ENCODE measurements around the gene EIF4E.
A peak's percentile ranks its signal among the peaks of the same experiment; 100 is the strongest.
"Not testable (repeated sequence)": the region's sequence is repeated elsewhere in the genome, so short reads cannot be mapped to it uniquely, and the experiment has no call there.

Gene EIF4E

GRCh38 chr4:98932539-98932938 lies 3.6 kb upstream of the EIF4E start:
- no peak overlapping the region for H3K27ac ChIP-seq (ENCODE audit: insufficient read depth in 1 of 2, low read depth in 1 of 2, low read length in 2 of 2, poor library complexity in 1 of 2, severe bottlenecking in 2 of 2)
- no peak for DNase-seq
- no peaks in the 10 kb centered on the region for H3K36me3 ChIP-seq (ENCODE audit: control insufficient read depth in 4 of 4, insufficient read depth in 4 of 4, low read length in 3 of 4)

GRCh38 chr4:98930311-98930865 lies 1.5 kb upstream of the EIF4E start:
- Histone ChIP-seq H3K36me3 (ENCODE audit: control insufficient read depth in 4 of 4, insufficient read depth in 4 of 4, low read length in 3 of 4) (peaks cover 0 to 6% (median 3%) of the 10 kb centered on the region in 4 experiments), H3K27ac (ENCODE audit: insufficient read depth in 1 of 2, low read depth in 1 of 2, low read length in 2 of 2, poor library complexity in 1 of 2, severe bottlenecking in 2 of 2) (peak overlapping the region; percentile 90 to 95), H3K9me3 (ENCODE audit: control extremely low read depth in 1 of 5, control insufficient read depth in 4 of 5, insufficient read depth in 2 of 5, low read depth in 1 of 5, low read length in 4 of 5) (no peaks in the 10 kb centered on the region), H3K4me3 (ENCODE audit: control insufficient read depth in 1 of 7, extremely low read depth in 1 of 7, insufficient read depth in 4 of 7, low read depth in 2 of 7, low read length in 6 of 7) (peak overlapping the region in 6 of 7 experiments; percentile 72 to 100 (median 97)), H3K4me1 (ENCODE audit: control extremely low read depth in 1 of 4, control insufficient read depth in 4 of 4, insufficient read depth in 4 of 4, low read length in 3 of 4) (peaks cover 11 to 38% (median 24%) of the 10 kb centered on the region in 4 experiments), H3K27me3 (replicated peaks in 2 of 5; ENCODE audit: control insufficient read depth in 4 of 5, insufficient read depth in 5 of 5, low read length in 4 of 5) (no peaks in the 10 kb centered on the region)
- DNase-seq = no peak
- POLR2A ChIA-PET = interaction anchor here (0.7 kb wide), 1 partner anchor 199 kb away, joined by 4 read pairs; no protein-coding TSS in a partner anchor
- WGBS (ENCODE audit: insufficient coverage) = 100% methylated on average over 1 of the region's 2 CpGs
- CTCF ChIA-PET = interaction anchor here (2.1 kb wide), 1 partner anchor 126 kb away, joined by 6 read pairs; no protein-coding TSS in a partner anchor

More at GRCh38 chr4:98932539-98932938, 3.6 kb upstream of the EIF4E start:
- Histone ChIP-seq H3K27me3 (replicated peaks in 2 of 5; ENCODE audit: control insufficient read depth in 4 of 5, insufficient read depth in 5 of 5, low read length in 4 of 5) (no peaks in the 10 kb centered on the region), H3K4me3 (ENCODE audit: control insufficient read depth in 1 of 7, extremely low read depth in 1 of 7, insufficient read depth in 4 of 7, low read depth in 2 of 7, low read length in 6 of 7) (no peak overlapping the region), H3K9me3 (ENCODE audit: control extremely low read depth in 1 of 5, control insufficient read depth in 4 of 5, insufficient read depth in 2 of 5, low read depth in 1 of 5, low read length in 4 of 5) (no peaks in the 10 kb centered on the region), H3K4me1 (ENCODE audit: control extremely low read depth in 1 of 4, control insufficient read depth in 4 of 4, insufficient read depth in 4 of 4, low read length in 3 of 4) (peaks cover 10 to 28% (median 16%) of the 10 kb centered on the region in 4 experiments)
- ChIA-PET CTCF (no interaction called here), POLR2A (no interaction called here)
- WGBS (ENCODE audit: insufficient coverage) = 0% methylated on average over 1 of the region's 3 CpGs

- Histone ChIP-seq H3K36me3 (ENCODE audit: control insufficient read depth in 4 of 4, insufficient read depth in 4 of 4, low read length in 3 of 4) (peaks cover 0 to 8% (median 3%) of the 10 kb centered on the region in 4 experiments), H3K9me3 (ENCODE audit: control extremely low read depth in 1 of 5, control insufficient read depth in 4 of 5, insufficient read depth in 2 of 5, low read depth in 1 of 5, low read length in 4 of 5) (no peaks in the 10 kb centered on the region), H3K4me1 (ENCODE audit: control extremely low read depth in 1 of 4, control insufficient read depth in 4 of 4, insufficient read depth in 4 of 4, low read length in 3 of 4) (peaks cover 11 to 38% (median 24%) of the 10 kb centered on the region in 4 experiments), H3K27ac (ENCODE audit: insufficient read depth in 1 of 2, low read depth in 1 of 2, low read length in 2 of 2, poor library complexity in 1 of 2, severe bottlenecking in 2 of 2) (peak overlapping the region; percentile 90 to 95), H3K4me3 (ENCODE audit: control insufficient read depth in 1 of 7, extremely low read depth in 1 of 7, insufficient read depth in 4 of 7, low read depth in 2 of 7, low read length in 6 of 7) (peak overlapping the region; percentile 72 to 100 (median 95)), H3K27me3 (replicated peaks in 2 of 5; ENCODE audit: control insufficient read depth in 4 of 5, insufficient read depth in 5 of 5, low read length in 4 of 5) (no peaks in the 10 kb centered on the region)
- POLR2A ChIA-PET = interaction anchor here (0.7 to 1.7 kb wide), 3 partner anchors 66 to 669 kb away, joined by 3 to 8 read pairs (median 4); partner anchors contain the start of genes METAP1 and RAP1GDS1
- DNase-seq = peak; percentile 74 to 92 (median 87)
- WGBS (ENCODE audit: insufficient coverage) = 5% methylated on average over 33 of the region's 44 CpGs
- CTCF ChIA-PET = interaction anchor here (1.2 to 2.4 kb wide), 6 partner anchors 8 to 786 kb away, joined by 4 to 19 read pairs (median 4); partner anchors contain the start of gene STPG2
These were observed 671 bp upstream of the EIF4E start for GRCh38 chr4:98929341-98930267.

- 0% methylated on average over 25 of the region's 26 CpGs for WGBS (ENCODE audit: insufficient coverage)
- Histone ChIP-seq H3K36me3 (ENCODE audit: control insufficient read depth in 4 of 4, insufficient read depth in 4 of 4, low read length in 3 of 4) (peaks cover 0 to 8% (median 3%) of the 10 kb centered on the region in 4 experiments), H3K9me3 (ENCODE audit: control extremely low read depth in 1 of 5, control insufficient read depth in 4 of 5, insufficient read depth in 2 of 5, low read depth in 1 of 5, low read length in 4 of 5) (no peaks in the 10 kb centered on the region), H3K27me3 (replicated peaks in 2 of 5; ENCODE audit: control insufficient read depth in 4 of 5, insufficient read depth in 5 of 5, low read length in 4 of 5) (no peaks in the 10 kb centered on the region), H3K4me3 (ENCODE audit: control insufficient read depth in 1 of 7, extremely low read depth in 1 of 7, insufficient read depth in 4 of 7, low read depth in 2 of 7, low read length in 6 of 7) (peak overlapping the region; percentile 72 to 100 (median 95)), H3K27ac (ENCODE audit: insufficient read depth in 1 of 2, low read depth in 1 of 2, low read length in 2 of 2, poor library complexity in 1 of 2, severe bottlenecking in 2 of 2) (peak overlapping the region; percentile 90 to 95), H3K4me1 (ENCODE audit: control extremely low read depth in 1 of 4, control insufficient read depth in 4 of 4, insufficient read depth in 4 of 4, low read length in 3 of 4) (peaks cover 11 to 38% (median 24%) of the 10 kb centered on the region in 4 experiments)
- peak; percentile 86 to 95 (median 94) for DNase-seq
- ChIA-PET POLR2A (interaction anchor here (1.7 kb wide), 1 partner anchor 68 kb away, joined by 8 read pairs; the partner anchor contains the start of gene METAP1), CTCF (interaction anchor here (0.7 to 2.4 kb wide), 8 partner anchors 10 to 282 kb away, joined by 3 to 19 read pairs (median 4); no protein-coding TSS in a partner anchor)
These were observed 815 bp downstream of the EIF4E start for GRCh38 chr4:98928131-98928504.

GRCh38 chr4:98926257-98926656 lies 2.7 kb downstream of the EIF4E start:
- Histone ChIP-seq H3K36me3 (ENCODE audit: control insufficient read depth in 4 of 4, insufficient read depth in 4 of 4, low read length in 3 of 4) (peaks cover 3 to 16% (median 7%) of the 10 kb centered on the region in 4 experiments), H3K4me1 (ENCODE audit: control extremely low read depth in 1 of 4, control insufficient read depth in 4 of 4, insufficient read depth in 4 of 4, low read length in 3 of 4) (peaks cover 11 to 29% (median 23%) of the 10 kb centered on the region in 4 experiments)
- H3K27ac ChIP-seq (ENCODE audit: insufficient read depth in 1 of 2, low read depth in 1 of 2, low read length in 2 of 2, poor library complexity in 1 of 2, severe bottlenecking in 2 of 2); H3K9me3 ChIP-seq (ENCODE audit: control extremely low read depth in 1 of 5, control insufficient read depth in 4 of 5, insufficient read depth in 2 of 5, low read depth in 1 of 5, low read length in 4 of 5); DNase-seq; CTCF ChIA-PET; POLR2A ChIA-PET; H3K4me3 ChIP-seq (ENCODE audit: control insufficient read depth in 1 of 7, extremely low read depth in 1 of 7, insufficient read depth in 4 of 7, low read depth in 2 of 7, low read length in 6 of 7); H3K27me3 ChIP-seq (replicated peaks in 2 of 5; ENCODE audit: control insufficient read depth in 4 of 5, insufficient read depth in 5 of 5, low read length in 4 of 5): not testable (repeated sequence)
- WGBS (ENCODE audit: insufficient coverage) = 94% methylated on average over 6 of the region's 15 CpGs

GRCh38 chr4:98921292-98921691 lies 7.6 kb downstream of the EIF4E start:
- POLR2A ChIA-PET = no interaction called here
- no peak overlapping the region for H3K4me3 ChIP-seq (ENCODE audit: control insufficient read depth in 1 of 7, extremely low read depth in 1 of 7, insufficient read depth in 4 of 7, low read depth in 2 of 7, low read length in 6 of 7)
- H3K9me3 ChIP-seq (ENCODE audit: control extremely low read depth in 1 of 5, control insufficient read depth in 4 of 5, insufficient read depth in 2 of 5, low read depth in 1 of 5, low read length in 4 of 5) = no peaks in the 10 kb centered on the region
- H3K4me1 ChIP-seq (ENCODE audit: control extremely low read depth in 1 of 4, control insufficient read depth in 4 of 4, insufficient read depth in 4 of 4, low read length in 3 of 4) = peaks cover 0 to 16% (median 2%) of the 10 kb centered on the region in 4 experiments
- DNase-seq = no peak
- H3K36me3 ChIP-seq (ENCODE audit: control insufficient read depth in 4 of 4, insufficient read depth in 4 of 4, low read length in 3 of 4) = peaks cover 3 to 32% (median 5%) of the 10 kb centered on the region in 4 experiments
- CTCF ChIA-PET = interaction anchor here (1.0 to 1.7 kb wide), 2 partner anchors 10 to 14 kb away, joined by 3 to 5 read pairs; no protein-coding TSS in a partner anchor
- WGBS (ENCODE audit: insufficient coverage) = no CpG with 5 or more reads among the region's 5 CpGs
- H3K27ac ChIP-seq (ENCODE audit: insufficient read depth in 1 of 2, low read depth in 1 of 2, low read length in 2 of 2, poor library complexity in 1 of 2, severe bottlenecking in 2 of 2) = no peak overlapping the region
- H3K27me3 ChIP-seq (replicated peaks in 2 of 5; ENCODE audit: control insufficient read depth in 4 of 5, insufficient read depth in 5 of 5, low read length in 4 of 5) = no peaks in the 10 kb centered on the region

All from common myeloid progenitor, CD34-positive (primary cell).